HG03432 (cell line): ENCODE data around the gene NBAS.

Source experiments
- ATAC-seq: cut with Tn5 transposase; IDR thresholded peaks from one replicate; pipeline ENCODE4 v1.9.1; 2021; ENCODE audit warnings: mild to moderate bottlenecking, moderate library complexity; ENCODE audit not compliant: unreplicated experiment

NBAS gene

DNA sequence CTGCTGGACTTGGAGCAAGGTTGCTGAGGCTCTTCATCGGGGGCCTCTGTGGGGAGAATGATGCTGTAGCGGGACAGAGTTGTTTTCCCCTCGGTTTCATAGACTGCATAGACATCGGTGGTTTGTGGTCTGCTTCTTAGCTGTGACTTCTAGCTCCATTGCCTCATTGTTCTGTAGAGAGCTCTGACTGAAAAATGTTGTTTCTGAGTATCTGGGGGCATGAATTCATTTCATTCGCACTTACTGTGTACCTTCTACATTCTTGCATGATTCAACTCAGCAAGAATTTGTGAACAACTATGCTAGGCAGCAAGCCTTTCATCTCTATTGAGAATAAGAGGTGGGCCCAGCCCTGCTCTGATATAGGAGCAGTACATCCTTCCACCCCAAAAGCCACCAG lies 406.8 kb downstream of the NBAS start:
- no peak for ATAC-seq

DNA sequence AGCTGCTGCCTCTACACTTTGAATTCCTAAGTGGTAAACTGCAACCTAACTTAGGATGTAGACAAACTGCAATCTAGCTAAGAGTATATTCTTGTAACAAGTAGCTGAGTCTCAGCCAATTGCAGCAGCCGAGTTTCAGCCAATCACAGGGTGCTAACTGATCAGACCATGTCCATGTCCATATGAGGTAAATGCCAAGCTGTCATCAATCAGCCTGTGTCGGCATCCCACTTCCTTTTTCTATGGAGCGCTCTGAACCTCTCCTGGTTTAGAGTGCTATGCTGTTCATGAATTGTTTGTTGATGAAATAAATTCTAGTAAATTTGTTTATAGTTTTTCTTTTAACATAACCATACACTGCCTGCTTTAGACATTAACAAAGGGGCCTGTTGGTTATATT lies 408.8 kb downstream of the NBAS start:
- ATAC-seq, result no peak

DNA sequence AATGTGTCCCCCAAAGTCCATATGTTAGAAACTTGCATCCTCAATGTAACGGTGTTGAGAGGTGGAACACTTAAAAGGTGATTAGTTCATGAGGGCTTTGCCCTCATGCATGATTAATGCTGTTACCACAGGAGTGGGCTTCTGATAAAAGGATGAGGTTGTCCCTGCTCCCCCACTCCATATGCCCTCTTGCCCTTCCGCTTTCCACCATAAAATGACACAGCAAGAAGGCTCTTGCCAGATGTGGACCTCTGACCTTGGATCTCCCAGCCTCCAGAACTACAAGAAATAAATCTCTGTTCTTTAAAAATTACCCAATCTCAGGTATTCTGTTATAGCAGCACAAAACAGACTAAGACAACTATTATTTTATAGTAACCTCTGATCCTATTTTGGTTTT lies 412.1 kb downstream of the NBAS start:
- ATAC-seq, result no peak

DNA sequence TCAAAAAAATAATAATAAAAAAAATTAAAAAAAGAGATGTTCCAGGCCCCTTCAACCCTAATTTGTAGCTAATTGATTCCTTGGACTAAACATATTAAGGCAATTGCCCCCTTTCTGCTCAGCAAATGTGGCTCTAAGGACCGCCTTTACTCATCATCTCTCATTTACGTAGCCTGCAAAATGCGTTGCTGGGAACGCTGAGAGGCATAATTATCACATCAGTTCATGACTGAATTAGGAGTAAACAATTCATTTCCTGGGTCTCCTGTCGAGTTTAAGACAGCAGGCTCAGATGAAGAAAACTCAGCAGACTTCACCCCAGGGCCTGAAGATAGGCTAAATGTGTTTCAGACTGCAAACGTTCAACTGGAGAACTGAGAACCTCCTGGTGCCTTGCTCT lies 413.5 kb downstream of the NBAS start:
- no peak for ATAC-seq

DNA sequence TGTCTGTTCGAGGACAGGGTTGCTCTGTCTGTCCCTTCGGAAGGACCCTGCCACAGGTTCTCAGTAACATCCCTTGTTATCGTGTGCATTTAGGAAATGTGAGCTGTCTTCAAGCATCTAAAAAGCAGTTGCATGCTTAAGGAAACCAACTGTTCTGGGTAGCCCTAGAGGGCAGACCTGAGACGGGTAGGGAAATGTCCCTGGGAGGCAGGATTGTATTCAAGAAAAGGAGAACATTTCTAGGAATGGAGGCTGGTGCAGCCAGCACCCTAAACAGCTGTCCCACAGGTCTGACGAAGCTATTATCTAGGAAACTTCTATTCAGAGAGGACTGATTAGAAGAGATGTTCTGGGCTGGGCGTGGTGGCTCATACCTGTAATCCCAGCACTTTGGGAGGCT lies 414.2 kb downstream of the NBAS start:
- no peak for ATAC-seq

DNA sequence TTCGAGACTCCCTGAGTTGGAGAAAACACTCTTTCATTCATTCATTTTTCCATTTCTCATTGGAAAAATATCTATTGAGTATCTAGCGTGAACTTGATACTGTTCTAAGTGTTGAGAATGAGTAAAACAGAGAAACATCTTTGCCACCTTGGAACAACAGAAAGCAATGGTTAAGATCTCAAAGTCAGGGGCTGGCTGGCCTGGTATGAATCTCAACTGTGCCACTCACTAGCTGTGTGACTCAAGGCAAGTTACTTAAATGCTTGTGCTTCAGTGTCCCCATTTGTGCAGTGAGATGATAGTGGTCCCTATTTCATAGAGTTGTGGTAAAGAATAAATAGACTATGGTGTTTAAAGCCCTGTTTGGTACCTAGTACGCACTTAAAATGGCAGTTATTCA lies 415.2 kb downstream of the NBAS start:
- ATAC-seq, result no peak

DNA sequence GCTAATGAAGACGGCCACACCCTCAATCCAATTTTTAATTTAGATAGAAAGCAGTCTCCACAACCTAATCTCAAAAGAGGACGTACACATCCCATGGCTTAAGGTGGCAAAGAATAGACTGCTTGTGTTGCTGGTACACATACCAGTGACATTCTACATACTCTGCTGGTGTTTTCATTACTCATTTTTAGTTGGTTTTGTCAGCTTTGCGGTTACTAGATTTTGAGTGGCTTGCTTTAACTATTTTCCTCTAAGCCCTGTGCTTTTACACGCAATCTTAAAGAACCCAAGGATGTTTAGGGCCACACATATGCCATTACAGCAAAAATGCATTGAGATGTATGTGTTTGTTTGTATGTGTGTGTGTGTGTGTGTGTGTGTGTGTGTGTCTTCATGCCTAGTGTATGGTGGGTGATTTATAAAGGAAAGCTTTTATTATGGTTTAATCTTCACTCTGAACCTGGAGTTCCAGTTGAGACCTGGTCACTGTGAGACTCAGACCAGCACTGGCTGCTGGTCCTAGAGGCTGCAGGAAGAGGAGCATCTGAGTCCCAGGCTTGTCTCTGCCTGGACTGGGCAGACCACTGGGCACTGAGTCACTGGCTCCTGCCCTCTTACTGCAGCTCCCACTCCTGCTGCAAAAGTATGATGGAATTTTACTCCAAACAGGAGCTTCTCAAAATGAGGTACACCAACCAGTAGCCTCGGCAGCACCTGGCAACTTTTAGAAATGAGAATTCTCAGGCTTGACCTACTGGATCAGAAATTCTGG lies 415.9 kb downstream of the NBAS start:
- ATAC-seq, result no peak

DNA sequence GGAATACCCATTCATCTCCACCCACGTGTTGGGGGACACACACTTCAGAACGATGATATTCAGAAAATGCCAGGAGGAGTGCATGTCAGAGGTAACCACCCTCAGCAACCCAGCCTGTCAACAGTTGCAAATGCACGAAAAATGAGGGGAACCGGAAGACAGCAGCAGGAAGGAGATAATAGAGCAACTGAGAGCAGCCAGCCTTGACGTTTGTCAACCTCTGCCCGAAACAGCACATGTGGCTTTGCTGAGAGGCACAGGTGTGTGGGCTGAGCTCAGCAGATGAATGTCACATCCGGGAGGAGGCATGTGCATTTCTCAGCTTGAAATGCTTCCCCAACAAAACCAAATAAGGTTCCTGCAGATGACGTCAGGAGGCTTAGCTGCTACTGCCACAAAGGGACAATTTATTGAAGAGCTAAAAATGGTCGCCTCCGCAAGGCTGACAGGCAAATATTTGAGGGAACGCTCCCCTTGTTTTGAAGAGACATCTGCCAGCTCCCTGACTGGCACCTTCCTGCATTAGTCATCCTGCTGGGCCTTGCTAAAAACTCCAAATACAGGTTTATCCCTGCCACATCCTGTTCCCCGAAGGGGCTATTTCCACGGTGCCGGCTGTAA lies 419.0 kb downstream of the NBAS start:
- ATAC-seq, result peak; percentile 100

DNA sequence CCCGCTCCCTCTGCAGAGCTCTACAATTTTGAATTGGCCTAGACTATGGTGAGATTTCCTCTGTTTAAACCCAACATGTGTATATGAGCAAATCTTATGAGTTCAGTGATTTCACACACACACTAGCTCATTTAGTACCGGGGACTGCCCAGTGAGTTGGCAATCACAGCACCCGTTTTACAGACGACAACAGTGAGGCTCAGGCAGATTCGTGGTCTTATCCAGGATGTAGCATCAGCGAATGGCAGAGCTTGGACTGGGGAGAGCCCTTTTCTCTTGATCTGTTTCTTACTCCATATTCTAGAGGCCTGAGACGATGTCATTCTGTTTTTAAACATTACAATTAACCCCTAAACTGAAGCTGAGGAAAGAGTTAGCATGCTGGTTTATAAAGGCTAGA lies 419.9 kb downstream of the NBAS start:
- ATAC-seq, result no peak

DNA sequence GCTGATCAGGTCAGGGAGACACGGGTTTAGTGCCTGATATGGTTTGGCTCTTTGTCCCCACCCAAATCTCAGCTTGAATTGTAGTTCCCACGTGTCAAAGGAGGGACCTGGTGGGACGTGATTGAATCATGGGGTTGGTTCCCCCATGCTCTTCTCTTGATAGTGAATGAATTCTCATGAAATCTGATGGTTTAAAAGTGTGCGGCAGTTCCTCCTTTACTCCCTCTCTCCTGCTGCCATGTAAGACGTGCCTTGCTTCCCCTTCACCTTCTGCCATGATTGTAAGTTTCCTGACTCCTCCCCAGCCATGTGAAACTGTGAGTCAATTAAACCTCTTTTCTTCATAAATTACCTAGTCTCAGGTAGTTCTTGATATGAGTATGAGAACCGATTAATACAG lies 424.5 kb downstream of the NBAS start:
- no peak for ATAC-seq

DNA sequence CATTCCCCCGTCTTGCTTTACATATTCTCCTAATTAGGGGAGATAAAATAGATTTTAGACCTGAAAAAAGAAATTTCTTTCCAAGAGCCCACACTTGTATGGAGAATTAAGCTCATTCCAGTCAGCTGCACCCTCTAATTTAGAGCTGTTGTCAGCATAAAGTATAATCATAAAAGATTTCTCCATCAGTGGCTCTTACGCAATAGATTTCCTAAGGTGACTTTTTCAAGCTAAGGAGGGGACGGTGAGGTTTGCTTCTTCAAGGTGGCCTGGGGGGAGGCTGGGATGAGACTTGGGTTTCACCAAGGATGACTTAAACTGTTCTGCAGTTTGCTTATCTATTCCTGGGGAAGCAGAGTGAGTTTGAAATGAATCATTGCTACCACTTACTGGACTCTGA lies 426.2 kb downstream of the NBAS start:
- ATAC-seq, result no peak

DNA sequence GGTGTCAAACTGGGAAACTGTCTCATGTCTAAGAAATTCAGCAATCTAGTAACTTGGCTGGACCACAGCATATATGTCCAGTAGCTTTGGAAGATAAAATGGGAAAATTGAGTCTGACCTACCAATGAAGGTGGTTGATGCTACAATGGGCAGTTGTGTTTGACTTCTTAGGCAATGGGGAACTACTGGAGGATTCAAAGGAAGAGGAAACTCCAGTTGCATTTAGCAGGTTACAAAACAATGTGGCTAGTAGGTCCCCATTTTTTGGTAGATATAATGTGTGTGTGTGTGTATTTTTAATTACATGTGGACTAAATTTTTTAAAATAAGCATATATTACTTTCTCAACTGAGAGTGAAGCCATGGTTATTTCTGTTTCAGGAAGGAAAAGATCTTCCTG lies 427.7 kb downstream of the NBAS start:
- no peak for ATAC-seq

DNA sequence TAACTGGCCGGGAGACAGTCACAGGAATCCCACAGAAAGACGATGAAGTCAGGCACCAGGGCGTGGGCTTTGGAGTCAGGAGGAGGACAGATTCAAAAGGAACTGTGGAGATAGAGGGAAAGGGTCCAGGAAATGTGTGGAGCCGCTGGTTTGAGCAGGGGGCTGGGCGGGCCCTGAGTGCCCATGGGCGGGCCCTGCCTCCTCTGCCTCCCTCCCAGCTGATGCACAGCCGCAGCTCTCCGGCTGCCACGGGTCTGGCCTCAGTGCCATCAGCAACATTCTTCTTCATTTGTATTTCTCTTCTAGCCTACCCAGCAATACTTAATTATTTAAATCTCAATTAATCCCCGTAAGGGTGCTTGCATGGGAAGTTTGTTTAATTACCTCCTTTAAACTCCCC lies 432.3 kb downstream of the NBAS start:
- ATAC-seq, result no peak

DNA sequence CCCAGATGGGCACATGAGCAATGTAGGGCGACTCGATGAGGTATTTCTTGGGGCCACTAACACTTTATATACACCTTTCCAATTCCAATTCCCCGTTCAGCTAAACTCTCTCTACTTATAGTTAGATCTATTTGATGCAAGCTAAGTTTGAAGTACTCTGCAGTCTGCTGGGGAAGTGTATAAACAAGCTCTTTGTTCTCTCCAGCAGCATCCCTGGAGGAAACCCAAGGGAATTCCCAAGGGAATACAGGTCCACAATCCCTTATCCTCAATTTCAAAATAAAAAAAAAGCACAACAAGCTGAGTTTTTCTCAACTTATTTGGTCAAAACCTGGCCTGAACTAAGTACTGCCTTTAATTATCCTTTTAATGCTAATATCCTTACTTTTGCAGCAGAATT lies 433.3 kb downstream of the NBAS start:
- ATAC-seq, result no peak

DNA sequence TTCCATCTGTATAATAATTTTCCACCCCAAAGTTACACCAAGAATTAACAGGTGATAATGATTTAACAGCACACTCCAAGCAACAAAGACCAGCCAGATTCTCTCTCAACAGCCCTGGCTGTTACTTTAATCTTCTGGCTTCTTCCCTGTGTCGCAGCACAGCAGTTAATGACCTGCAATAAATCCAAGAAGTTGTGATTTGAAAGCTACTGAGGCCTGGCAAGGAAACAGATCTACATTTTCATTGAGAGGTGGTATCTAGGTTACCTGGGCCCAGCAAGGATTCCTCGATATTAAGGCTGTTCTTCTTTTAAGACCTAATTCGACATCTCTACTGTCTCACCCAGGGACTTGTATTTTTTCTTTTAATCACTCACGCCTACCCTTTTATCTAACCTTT lies 433.8 kb downstream of the NBAS start:
- no peak for ATAC-seq

DNA sequence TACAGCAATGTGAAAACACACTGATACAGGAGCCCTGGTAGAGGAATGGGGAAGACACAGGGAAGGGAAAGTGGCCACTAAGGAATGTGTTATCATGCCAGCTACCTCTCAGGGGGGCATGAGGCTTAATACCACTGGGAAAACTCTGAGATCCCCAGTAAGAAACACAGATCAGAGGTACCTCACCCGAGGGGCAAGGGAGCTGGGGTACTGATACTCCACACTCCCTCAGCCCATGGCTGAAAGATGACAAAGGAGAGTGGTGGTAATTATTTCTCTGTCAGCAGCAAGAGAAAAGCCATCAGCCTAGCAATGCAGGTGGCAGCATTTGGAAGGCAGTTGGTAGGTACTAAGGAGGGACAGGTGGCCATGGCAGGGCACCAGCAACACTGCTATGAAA lies 434.8 kb downstream of the NBAS start:
- no peak for ATAC-seq

DNA sequence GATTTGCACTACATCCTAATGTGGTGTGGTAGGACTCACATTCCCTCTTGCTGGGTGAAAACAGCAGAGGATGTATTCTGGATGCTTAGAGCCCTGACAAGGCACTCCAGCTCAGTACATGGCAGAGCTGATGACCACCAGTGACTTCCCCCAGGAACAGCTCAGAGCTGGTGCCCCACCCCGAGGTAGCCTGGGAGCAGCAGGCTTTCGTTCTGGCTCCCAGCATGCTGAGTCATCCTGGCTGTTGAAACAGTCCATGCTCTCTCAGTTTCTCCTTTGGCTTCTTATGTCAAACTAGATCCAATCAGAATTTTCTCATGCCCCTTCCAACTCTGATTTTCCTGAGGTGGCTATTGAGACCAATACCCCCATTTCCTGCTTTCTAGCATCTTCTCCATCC lies 438.2 kb downstream of the NBAS start:
- no peak for ATAC-seq

DNA sequence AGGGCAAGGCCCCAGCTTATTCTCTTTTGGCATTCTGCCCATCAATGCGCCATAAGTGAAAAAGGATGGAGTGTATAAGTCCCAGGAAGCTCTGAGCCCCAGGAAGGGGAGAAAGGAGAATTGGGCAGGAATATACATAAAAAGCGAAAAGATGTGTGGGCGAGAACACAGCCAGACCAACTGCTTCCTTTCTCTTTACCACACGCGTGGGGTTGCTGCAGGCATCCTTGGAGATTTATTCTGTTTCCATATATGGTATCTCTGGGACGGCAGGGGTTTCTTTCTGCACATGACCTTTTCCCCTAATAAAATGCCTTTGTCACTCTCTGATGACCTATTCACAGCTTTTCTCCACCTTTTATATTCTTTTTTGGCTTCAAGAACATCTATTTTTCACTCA lies 440.5 kb downstream of the NBAS start:
- ATAC-seq, result no peak

DNA sequence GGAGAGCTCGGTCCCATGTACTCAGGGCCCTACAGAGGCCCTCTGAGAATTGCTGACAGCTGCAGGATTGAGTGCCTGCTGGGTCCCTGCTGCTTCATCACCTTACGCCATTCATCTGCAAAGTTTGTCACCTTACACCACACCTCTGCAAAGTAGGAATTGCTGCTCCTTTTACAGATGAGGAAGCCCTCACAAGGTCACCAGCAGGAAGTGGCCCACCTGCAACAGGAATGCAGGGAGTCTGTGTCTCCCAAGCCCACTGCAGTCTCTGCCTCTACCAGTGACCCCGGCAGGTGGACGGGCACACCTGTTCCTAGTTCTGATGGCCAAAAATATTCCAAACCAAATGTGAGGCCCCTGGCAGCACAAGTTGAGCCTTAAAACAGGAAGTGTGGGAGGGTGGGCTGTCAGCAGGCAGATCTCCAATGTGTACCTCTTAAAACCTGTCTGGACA lies 441.4 kb downstream of the NBAS start:
- ATAC-seq, result no peak

DNA sequence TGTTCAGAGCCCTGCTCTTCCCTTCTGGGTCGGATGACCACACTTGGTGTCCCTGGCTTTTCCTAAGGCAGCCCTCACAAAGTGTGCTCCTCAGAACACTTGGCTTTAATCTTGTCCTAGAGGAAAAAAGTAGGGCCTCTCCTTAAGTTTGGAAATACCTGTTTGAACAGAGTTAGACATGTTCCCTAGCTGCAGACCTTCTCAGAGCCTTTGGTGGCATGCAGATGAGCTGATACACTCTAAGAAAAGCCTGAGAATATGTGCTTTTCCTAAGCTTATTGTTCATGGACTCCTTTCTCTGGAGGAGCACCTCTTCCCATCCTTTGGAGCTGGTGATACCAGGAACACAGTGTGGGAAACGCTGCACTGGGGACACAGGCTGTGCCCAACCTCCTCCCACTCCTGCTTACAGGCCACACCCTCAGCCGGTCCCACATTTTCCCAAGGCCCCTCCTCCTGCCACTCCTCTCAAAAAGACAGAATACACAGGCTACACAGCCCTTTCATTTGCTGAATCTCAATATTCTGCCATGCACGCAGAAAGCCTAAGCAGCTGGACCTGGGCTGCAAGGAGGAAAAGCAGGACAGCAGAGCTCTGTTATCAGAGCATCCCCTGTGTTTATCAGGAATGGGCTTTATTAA lies 443.6 kb downstream of the NBAS start:
- no peak for ATAC-seq
